GM08714 (cell line): Measurements from ENCODE around the gene NUDT1.

ENCODE experiments used
- H3K4me3 ChIP-seq: fragments of 200-500 bp; sonication (Bioruptor generic); 2 replicates; pipeline ENCODE4 v1.5.1; 2014; ENCODE audit warnings: mild to moderate bottlenecking, low read length, inconsistent platforms
- ZNF274 ChIP-seq: IDR thresholded peaks from 2 replicates; pipeline ENCODE4 v1.6.1; 2012; ENCODE audit warnings: mild to moderate bottlenecking, low read depth, low read length

The NUDT1 gene

DNA sequence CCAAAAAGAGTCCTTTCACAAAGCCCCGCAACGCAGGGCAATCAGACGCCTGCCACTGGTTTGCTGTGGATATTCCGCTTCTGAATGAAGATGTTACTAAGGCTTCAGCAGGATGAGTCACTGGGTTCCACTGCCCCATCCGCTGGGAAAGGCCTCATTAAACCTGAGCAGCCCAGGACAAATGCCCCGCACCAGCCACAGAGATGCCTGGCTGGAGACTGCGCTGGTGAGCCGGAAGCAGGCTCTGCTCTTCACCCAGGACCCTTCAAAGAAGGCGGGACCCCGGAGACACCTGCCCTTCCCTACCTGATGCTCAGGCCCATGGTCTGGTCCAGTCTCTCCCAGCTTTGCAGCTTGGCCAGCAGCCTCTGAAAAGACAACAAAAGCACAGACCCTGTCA lies 29.1 kb upstream of the NUDT1 start:
- no peak overlapping the region for H3K4me3 ChIP-seq
- TF ChIP-seq ZNF274, result no peak

- H3K4me3 ChIP-seq, result no peak overlapping the region
Observed at GRCh38 chr7:2213551-2214215, 28.3 kb upstream of the NUDT1 start.

DNA sequence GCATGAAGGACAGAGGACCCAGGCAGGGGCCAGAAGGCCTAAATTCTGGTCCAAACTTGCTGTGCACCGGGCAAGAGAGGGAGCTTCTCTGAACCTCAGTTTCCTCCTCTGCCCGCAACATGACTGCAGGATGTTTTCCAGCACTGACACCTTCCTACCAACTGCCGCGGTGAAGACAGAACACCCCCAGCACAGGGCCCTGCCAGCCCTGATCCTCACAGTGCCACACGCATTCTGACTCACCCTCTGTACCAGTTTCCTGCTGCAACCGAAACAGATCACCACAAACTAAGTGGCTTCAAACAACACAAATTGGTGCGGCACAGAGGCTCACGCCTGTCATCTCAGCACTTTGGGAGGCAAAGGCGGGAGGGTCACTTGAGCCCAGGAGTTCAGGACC lies 27.4 kb upstream of the NUDT1 start:
- H3K4me3 ChIP-seq, result no peak overlapping the region
- no peak for TF ChIP-seq ZNF274

More at GRCh38 chr7:2213551-2214215, 28.3 kb upstream of the NUDT1 start:
- no peak for TF ChIP-seq ZNF274

DNA sequence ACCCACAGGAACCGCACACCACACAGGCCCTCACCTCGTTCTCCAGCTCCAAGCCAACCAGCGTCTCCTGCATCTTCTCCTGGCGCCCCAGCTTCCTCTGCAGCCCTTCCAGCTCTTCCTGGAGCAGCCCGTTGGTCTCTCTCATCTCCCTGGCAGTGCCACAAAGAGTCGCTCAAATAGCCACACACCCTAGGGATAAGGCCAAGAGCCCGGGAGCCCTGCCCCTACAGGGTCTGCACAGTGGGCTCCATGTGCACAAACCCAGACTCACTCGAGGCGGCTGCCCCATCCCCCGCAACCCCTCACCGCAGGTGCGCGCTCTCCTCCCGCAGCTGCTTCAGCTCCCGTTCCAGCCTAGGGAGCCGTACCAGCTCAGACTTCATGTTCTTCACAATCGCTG lies 26.2 kb upstream of the NUDT1 start:
- no peak overlapping the region for H3K4me3 ChIP-seq
- no peak for TF ChIP-seq ZNF274

DNA sequence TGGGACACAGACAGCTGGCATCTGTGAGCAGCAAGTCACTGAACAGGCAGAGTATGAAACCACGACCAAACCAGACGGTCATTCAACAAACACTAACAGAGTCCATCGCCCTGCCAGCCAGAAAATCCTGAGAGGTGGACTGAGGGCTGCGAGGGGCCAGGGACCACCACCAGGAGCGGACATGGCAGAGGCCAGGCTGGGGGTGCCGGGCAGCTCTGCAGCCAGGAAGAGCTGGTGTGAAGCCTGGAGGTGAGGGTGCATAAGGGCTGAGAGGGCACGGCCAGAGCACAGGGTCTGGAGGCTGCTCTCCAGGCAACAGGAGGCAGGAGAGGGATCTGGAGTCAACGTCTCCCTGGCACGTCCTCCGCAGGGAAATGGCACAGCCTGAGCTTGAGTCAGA lies 24.8 kb upstream of the NUDT1 start:
- no peak for TF ChIP-seq ZNF274
- H3K4me3 ChIP-seq, result no peak overlapping the region

GRCh38 chr7:2217716-2218443 lies 24.1 kb upstream of the NUDT1 start:
- H3K4me3 ChIP-seq, result no peak overlapping the region
- no peak for TF ChIP-seq ZNF274

GRCh38 chr7:2218444-2218785 lies 23.6 kb upstream of the NUDT1 start:
- no peak overlapping the region for H3K4me3 ChIP-seq
- TF ChIP-seq ZNF274, result no peak

DNA sequence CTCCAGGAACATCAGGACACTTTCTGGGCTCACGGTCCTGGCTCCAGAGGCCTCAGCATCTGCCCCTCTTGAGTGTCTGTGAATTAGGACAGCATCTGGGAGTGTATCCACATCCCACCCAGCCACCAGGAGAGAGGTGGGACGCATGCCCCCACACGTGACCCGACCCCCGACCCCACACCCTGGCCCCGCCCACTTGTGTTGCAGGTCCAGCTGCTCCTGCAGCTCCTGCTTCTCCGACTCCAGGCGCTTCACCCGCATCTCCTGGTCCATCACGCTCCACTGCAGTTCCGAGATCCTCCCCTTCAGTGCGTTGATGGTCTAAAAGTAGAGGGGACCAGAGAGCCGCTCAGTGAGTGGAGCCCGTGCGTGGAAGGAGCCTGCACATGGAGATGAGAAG lies 22.9 kb upstream of the NUDT1 start:
- H3K4me3 ChIP-seq, result no peak overlapping the region
- no peak for TF ChIP-seq ZNF274

DNA sequence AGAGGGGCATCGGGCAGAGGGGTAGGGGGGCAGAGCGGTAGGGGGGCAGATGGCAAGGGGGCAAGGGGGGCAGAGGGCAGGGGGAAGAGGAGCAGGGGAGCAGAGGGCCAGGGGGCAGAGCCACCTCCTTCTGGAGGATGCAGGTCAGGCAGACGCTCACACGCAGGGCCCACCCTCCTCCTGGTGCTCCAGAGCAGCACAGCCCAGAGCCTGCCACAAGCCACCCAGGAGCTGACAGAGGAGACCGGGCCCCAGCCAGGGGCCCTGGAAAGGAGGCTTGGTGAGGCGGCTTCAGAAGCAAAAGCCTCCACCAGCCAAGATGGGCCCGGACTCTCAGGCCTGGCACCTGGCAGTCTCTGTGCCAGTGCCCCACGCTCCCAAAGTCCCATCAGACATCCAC lies 22.4 kb upstream of the NUDT1 start:
- H3K4me3 ChIP-seq, result no peak overlapping the region
- TF ChIP-seq ZNF274, result no peak

DNA sequence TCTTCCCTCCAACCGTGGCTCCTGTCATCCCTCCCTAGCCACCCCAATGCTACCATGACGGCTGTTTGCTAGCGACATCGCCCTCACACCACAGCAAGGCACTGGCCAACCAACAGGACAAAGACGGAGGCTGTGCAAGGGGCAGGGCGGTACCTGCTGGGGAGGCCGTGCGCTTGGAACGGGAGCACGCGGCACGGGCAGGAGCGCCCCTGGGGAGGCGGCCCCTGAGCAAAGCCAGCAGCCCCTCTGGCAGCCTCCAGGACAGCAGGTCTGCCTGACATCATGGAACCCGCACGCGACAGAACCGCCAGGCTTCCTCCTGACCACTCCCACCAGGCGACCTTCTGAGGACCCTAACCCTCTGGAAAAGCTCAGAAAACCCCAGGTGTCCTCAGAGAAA lies 22.0 kb upstream of the NUDT1 start:
- H3K4me3 ChIP-seq, result no peak overlapping the region
- TF ChIP-seq ZNF274, result no peak

- H3K4me3 ChIP-seq, result no peak overlapping the region
- TF ChIP-seq ZNF274, result no peak
Observed at GRCh38 chr7:2220506-2220905, 21.5 kb upstream of the NUDT1 start.

DNA sequence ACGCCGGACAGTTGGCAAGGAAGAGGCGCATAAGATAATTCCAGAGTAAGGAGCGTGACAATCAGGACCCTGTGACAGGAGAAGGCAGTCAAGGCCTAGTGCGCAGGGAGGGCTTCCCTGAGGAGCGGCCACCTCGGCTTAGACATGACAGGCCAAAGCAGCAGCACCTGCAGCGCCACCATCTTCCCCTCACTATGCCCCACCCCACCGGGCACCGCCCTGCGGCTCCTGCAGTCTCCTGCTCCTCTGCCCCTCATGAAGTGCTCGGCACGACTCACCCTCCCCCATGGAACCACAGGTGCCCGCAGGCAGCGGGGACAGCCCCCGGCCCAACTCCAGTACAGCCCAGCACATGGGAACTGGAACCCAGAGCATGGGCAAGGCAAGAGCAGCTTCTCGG lies 21.1 kb upstream of the NUDT1 start:
- no peak for TF ChIP-seq ZNF274
- H3K4me3 ChIP-seq, result no peak overlapping the region

DNA sequence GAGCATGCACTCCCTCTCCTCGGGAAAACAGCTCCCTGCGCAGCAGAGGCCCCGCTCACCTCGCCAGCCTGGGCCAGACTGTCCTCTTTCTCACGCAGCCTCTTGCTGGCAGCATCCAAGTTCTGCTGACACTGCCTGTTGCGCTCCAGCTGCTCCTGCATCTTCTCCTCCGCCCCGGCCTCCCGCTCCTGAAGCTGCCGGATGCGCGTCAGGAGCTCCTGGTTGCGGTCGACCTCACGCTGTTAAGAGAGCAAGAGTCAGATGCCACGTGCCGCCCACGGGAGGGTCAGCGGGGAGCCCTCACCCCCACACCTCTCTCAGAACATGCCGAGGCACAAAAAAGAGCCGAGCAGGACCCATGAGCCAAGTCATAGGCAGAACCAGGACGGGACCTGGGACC lies 19.5 kb upstream of the NUDT1 start:
- TF ChIP-seq ZNF274, result no peak

GRCh38 chr7:2223321-2223720 lies 18.7 kb upstream of the NUDT1 start:
- no peak for TF ChIP-seq ZNF274
- H3K4me3 ChIP-seq, result no peak overlapping the region

More for the DNA sequence above, 19.5 kb upstream of the NUDT1 start:
- H3K4me3 ChIP-seq, result no peak overlapping the region

DNA sequence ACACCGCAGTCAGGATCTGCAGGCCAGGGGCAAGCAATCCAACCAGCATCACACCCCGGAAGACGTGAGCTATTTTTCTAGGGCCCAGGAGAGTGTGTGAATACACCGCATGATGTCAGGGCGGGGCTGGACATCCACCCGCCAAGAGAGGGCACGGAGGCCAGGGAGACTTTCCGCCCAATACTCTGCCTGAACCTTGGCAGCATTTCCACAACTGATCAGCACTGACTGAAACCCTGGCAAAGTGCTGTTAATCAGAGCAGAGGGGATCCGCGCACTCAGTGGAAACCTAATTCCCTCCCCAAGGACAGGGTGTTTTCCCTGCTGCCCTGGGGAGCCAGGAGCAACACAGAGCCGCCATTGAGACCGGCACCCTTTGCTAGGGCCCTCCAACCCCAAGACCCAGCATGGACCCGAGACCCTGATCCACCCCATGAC lies 17.5 kb upstream of the NUDT1 start:
- H3K4me3 ChIP-seq, result no peak overlapping the region
- no peak for TF ChIP-seq ZNF274
